ENCODE data around the gene ELP6.

ELP6 gene

GRCh38 chr3:47523310-47524073, 10.0 kb upstream of the ELP6 start:
- ATAC-seq, result no peak
- TF ChIP-seq ZFP30 (CRISPR knock-in tag; IDR thresholded peaks at IDR 0.05) (no peak), RARB (CRISPR knock-in tag; IDR thresholded peaks at IDR 0.05) (no peak), ZFP3 (CRISPR knock-in tag; IDR thresholded peaks at IDR 0.05) (no peak), PATZ1 (CRISPR knock-in tag; IDR thresholded peaks at IDR 0.05; ENCODE audit: borderline replicate concordance) (no peak), TCF4 (CRISPR knock-in tag; IDR thresholded peaks at IDR 0.05; ENCODE audit: borderline replicate concordance) (no peak), ARNTL (CRISPR knock-in tag; IDR thresholded peaks at IDR 0.05; ENCODE audit: borderline replicate concordance, low read depth) (no peak), ZNF70 (CRISPR knock-in tag; IDR thresholded peaks at IDR 0.05) (no peak), PPARA (CRISPR knock-in tag; IDR thresholded peaks at IDR 0.05; ENCODE audit: borderline replicate concordance) (no peak), ESRRG (CRISPR knock-in tag; IDR thresholded peaks at IDR 0.05) (no peak), SNAI2 (CRISPR knock-in tag; IDR thresholded peaks at IDR 0.05) (no peak), ZNF8 (CRISPR knock-in tag; IDR thresholded peaks at IDR 0.05) (no peak), BACH2 (CRISPR knock-in tag; IDR thresholded peaks at IDR 0.05; ENCODE audit: borderline replicate concordance) (no peak), CSRNP3 (CRISPR knock-in tag; IDR thresholded peaks at IDR 0.05) (no peak), TOX (CRISPR knock-in tag; IDR thresholded peaks at IDR 0.05; ENCODE audit: borderline replicate concordance) (no peak), GLIS3 (CRISPR knock-in tag; IDR thresholded peaks at IDR 0.05) (no peak), CSDC2 (CRISPR knock-in tag; IDR thresholded peaks at IDR 0.05) (no peak)
- TF ChIP-seq, protein P1, sequence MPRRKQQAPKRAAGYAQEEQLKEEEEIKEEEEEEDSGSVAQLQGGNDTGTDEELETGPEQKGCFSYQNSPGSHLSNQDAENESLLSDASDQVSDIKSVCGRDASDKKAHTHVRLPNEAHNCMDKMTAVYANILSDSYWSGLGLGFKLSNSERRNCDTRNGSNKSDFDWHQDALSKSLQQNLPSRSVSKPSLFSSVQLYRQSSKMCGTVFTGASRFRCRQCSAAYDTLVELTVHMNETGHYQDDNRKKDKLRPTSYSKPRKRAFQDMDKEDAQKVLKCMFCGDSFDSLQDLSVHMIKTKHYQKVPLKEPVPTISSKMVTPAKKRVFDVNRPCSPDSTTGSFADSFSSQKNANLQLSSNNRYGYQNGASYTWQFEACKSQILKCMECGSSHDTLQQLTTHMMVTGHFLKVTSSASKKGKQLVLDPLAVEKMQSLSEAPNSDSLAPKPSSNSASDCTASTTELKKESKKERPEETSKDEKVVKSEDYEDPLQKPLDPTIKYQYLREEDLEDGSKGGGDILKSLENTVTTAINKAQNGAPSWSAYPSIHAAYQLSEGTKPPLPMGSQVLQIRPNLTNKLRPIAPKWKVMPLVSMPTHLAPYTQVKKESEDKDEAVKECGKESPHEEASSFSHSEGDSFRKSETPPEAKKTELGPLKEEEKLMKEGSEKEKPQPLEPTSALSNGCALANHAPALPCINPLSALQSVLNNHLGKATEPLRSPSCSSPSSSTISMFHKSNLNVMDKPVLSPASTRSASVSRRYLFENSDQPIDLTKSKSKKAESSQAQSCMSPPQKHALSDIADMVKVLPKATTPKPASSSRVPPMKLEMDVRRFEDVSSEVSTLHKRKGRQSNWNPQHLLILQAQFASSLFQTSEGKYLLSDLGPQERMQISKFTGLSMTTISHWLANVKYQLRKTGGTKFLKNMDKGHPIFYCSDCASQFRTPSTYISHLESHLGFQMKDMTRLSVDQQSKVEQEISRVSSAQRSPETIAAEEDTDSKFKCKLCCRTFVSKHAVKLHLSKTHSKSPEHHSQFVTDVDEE (CRISPR knock-in tag; IDR thresholded peaks at IDR 0.05), result no peak
- TF ChIP-seq, protein P2, sequence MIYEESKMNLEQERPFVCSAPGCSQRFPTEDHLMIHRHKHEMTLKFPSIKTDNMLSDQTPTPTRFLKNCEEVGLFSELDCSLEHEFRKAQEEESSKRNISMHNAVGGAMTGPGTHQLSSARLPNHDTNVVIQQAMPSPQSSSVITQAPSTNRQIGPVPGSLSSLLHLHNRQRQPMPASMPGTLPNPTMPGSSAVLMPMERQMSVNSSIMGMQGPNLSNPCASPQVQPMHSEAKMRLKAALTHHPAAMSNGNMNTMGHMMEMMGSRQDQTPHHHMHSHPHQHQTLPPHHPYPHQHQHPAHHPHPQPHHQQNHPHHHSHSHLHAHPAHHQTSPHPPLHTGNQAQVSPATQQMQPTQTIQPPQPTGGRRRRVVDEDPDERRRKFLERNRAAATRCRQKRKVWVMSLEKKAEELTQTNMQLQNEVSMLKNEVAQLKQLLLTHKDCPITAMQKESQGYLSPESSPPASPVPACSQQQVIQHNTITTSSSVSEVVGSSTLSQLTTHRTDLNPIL (CRISPR knock-in tag; IDR thresholded peaks at IDR 0.05; ENCODE audit: low read depth), result no peak

GRCh38 chr3:47522082-47522987, 8.8 kb upstream of the ELP6 start:
- ATAC-seq, result peak; percentile 98
- TF ChIP-seq ZC3H10 (CRISPR knock-in tag; IDR thresholded peaks at IDR 0.05) (no peak), PPARA (CRISPR knock-in tag; IDR thresholded peaks at IDR 0.05; ENCODE audit: borderline replicate concordance) (no peak)
- TF ChIP-seq, protein P2 (CRISPR knock-in tag; IDR thresholded peaks at IDR 0.05; ENCODE audit: low read depth), result no peak

- no peak for ATAC-seq
- TF ChIP-seq RARB (CRISPR knock-in tag; IDR thresholded peaks at IDR 0.05) (no peak), ZFP3 (CRISPR knock-in tag; IDR thresholded peaks at IDR 0.05) (no peak), OSR1 (CRISPR knock-in tag; IDR thresholded peaks at IDR 0.05) (no peak), ZFP30 (CRISPR knock-in tag; IDR thresholded peaks at IDR 0.05) (no peak), ARNTL (CRISPR knock-in tag; IDR thresholded peaks at IDR 0.05; ENCODE audit: borderline replicate concordance, low read depth) (no peak), CSDC2 (CRISPR knock-in tag; IDR thresholded peaks at IDR 0.05) (no peak), ZC3H10 (CRISPR knock-in tag; IDR thresholded peaks at IDR 0.05) (no peak), PPARA (CRISPR knock-in tag; IDR thresholded peaks at IDR 0.05; ENCODE audit: borderline replicate concordance) (no peak), GLIS3 (CRISPR knock-in tag; IDR thresholded peaks at IDR 0.05) (no peak), TCF4 (CRISPR knock-in tag; IDR thresholded peaks at IDR 0.05; ENCODE audit: borderline replicate concordance) (no peak), ZNF70 (CRISPR knock-in tag; IDR thresholded peaks at IDR 0.05) (no peak), ESRRG (CRISPR knock-in tag; IDR thresholded peaks at IDR 0.05) (no peak), SNAI2 (CRISPR knock-in tag; IDR thresholded peaks at IDR 0.05) (no peak)
- TF ChIP-seq, protein P3, sequence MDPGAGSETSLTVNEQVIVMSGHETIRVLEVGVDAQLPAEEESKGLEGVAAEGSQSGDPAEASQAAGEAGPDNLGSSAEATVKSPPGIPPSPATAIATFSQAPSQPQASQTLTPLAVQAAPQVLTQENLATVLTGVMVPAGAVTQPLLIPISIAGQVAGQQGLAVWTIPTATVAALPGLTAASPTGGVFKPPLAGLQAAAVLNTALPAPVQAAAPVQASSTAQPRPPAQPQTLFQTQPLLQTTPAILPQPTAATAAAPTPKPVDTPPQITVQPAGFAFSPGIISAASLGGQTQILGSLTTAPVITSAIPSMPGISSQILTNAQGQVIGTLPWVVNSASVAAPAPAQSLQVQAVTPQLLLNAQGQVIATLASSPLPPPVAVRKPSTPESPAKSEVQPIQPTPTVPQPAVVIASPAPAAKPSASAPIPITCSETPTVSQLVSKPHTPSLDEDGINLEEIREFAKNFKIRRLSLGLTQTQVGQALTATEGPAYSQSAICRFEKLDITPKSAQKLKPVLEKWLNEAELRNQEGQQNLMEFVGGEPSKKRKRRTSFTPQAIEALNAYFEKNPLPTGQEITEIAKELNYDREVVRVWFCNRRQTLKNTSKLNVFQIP (CRISPR knock-in tag; IDR thresholded peaks at IDR 0.05; ENCODE audit: borderline replicate concordance, low read depth), result no peak
- TF ChIP-seq, protein P2 (CRISPR knock-in tag; IDR thresholded peaks at IDR 0.05; ENCODE audit: low read depth), result no peak
Measured at GRCh38 chr3:47520756-47521155, 7.2 kb upstream of the ELP6 start.
